Measurements from ENCODE around the gene STN1. TPM values are rescaled to one million over a fixed set of nuclear protein-coding genes. Genes with fewer than 3 reads are reported as not detected.

STN1 gene
- total and polyA plus RNA-seq, 7 donors, result 15.3 to 22.7 (median 18.3) TPM

DNA sequence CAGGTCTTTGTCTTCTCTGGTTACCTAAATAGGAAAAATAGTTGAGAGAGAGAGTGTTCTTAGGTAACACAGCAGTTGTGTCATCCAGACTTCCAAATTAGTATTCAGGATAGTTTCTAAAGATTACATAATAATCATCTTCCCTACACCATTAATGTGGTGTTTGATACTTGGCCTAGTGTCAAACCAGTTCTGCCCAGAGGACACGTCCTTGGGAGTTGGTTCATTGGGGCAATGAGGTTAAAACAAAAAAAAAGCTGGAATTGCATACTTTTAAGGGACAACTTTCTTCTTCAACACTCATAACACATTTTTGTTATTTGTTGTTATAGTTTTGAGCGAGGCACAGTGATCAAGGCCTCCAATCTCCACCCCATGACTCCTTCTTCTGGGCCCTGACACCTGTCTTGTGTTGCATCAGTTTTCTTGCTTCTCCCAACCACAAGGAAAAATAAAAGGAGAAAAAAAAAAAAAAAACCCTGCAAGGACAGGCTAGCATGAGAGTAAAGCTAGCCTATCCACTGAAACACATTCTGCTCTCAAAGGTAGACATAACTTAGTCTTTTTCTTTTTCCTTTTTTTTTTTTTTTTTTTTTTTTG, 28.8 kb downstream of the STN1 start:
- 82 to 86% (median 84%) methylated on average over 2 of the region's 2 CpGs for WGBS, 3 donors
- Histone ChIP-seq H3K9me3 (no peaks in the 10 kb centered on the region), H3K4me1 (peaks cover 23% of the 10 kb centered on the region), H3K36me3 (ENCODE audit: insufficient read depth in 1 of 2, low read depth in 1 of 2) (peaks cover 6 to 39% of the 10 kb centered on the region in 2 donors), H3K27ac (peak overlapping the region; percentile 78), H3K27me3 (ENCODE audit: insufficient read depth in 3 of 3, low read length in 2 of 3) (no peaks in the 10 kb centered on the region), H3K4me3 (no peak overlapping the region)
- intact Hi-C loops (cut with DNase I), result loop anchor here in 1 of 2 donors (10.0 kb wide), 1 partner anchor 236 kb away; the partner anchor contains the start of gene SFR1
- ATAC-seq (no peak), DNase-seq (no peak)
- TF ChIP-seq CTCF (IDR thresholded peaks at IDR 0.05), result no peak

- H3K4me1 ChIP-seq, result peaks cover 16% of the 10 kb centered on the region
- 2 to 4% (median 2%) methylated on average over 6 of the region's 6 CpGs for WGBS, 3 donors
- intact Hi-C loops (cut with DNase I), result loop anchor here in 1 of 2 donors (10.0 kb wide), 1 partner anchor 237 kb away; the partner anchor contains the start of gene SFR1
- H3K27me3 ChIP-seq (ENCODE audit: insufficient read depth in 3 of 3, low read length in 2 of 3), result no peaks in the 10 kb centered on the region
- H3K9me3 ChIP-seq, result no peaks in the 10 kb centered on the region
- peak; percentile 85 to 92 (median 90) for ATAC-seq
- peak; percentile 88 for TF ChIP-seq CTCF (IDR thresholded peaks at IDR 0.05)
- H3K36me3 ChIP-seq (ENCODE audit: insufficient read depth in 1 of 2, low read depth in 1 of 2), result peaks cover 6 to 43% of the 10 kb centered on the region in 2 donors
- peak; percentile 75 to 91 for DNase-seq
- no peak overlapping the region for H3K4me3 ChIP-seq
- H3K27ac ChIP-seq, result peak overlapping the region; percentile 78
Measured at GRCh38 chr10:103888113-103888841, 29.7 kb downstream of the STN1 start.

- intact Hi-C loops (cut with DNase I), result loop anchor here in 1 of 2 donors (10.0 kb wide), 1 partner anchor 239 kb away; the partner anchor contains the start of gene SFR1
- no peaks in the 10 kb centered on the region for H3K9me3 ChIP-seq
- peaks cover 0 to 53% of the 10 kb centered on the region in 2 donors for H3K36me3 ChIP-seq (ENCODE audit: insufficient read depth in 1 of 2, low read depth in 1 of 2)
- no peaks in the 10 kb centered on the region for H3K27me3 ChIP-seq (ENCODE audit: insufficient read depth in 3 of 3, low read length in 2 of 3)
- H3K27ac ChIP-seq, result no peak overlapping the region
- no peak for DNase-seq
- ATAC-seq, result no peak
- 73 to 84% (median 75%) methylated on average over 6 of the region's 6 CpGs for WGBS, 3 donors
- peaks cover 16% of the 10 kb centered on the region for H3K4me1 ChIP-seq
- no peak overlapping the region for H3K4me3 ChIP-seq
- no peak for TF ChIP-seq CTCF (IDR thresholded peaks at IDR 0.05)
Measured at GRCh38 chr10:103885617-103886016, 32.4 kb downstream of the STN1 start.

GRCh38 chr10:103884681-103885139, 33.3 kb downstream of the STN1 start:
- peak overlapping the region; percentile 2 for H3K27ac ChIP-seq
- H3K36me3 ChIP-seq (ENCODE audit: insufficient read depth in 1 of 2, low read depth in 1 of 2), result peaks cover 0 to 55% of the 10 kb centered on the region in 2 donors
- no peak for DNase-seq
- WGBS, 3 donors, result 66 to 79% (median 67%) methylated on average over 3 of the region's 3 CpGs
- no peak overlapping the region for H3K4me3 ChIP-seq
- H3K4me1 ChIP-seq, result peaks cover 16% of the 10 kb centered on the region
- ATAC-seq, result peak; percentile 31 to 48 (median 40)
- intact Hi-C loops (cut with DNase I), result loop anchor here (1.0 to 10.0 kb wide), 2 partner anchors 171 to 240 kb away; partner anchors contain the start of gene SFR1 (in 1 of the 2)
- H3K9me3 ChIP-seq, result no peaks in the 10 kb centered on the region
- no peaks in the 10 kb centered on the region for H3K27me3 ChIP-seq (ENCODE audit: insufficient read depth in 3 of 3, low read length in 2 of 3)
- peak; percentile 73 for TF ChIP-seq CTCF (IDR thresholded peaks at IDR 0.05)
